H1 (cell line): ENCODE results near the gene ROS1. TPM values are rescaled to one million over a fixed set of nuclear protein-coding genes. Genes with fewer than 3 reads are reported as not detected.
A peak's percentile ranks its signal among the peaks of the same experiment; 100 is the strongest.

Experiments used
- CTCF ChIA-PET: fragments of 300-600 bp; sonication (Branson Sonifier 250); formaldehyde crosslinking; loops from one replicate; lab custom pipeline; 2021; ENCODE audit not compliant: partially characterized antibody; lab: Charles Lee
- POLR2A ChIA-PET: fragments of 300-600 bp; sonication (Branson Sonifier 250); formaldehyde crosslinking; loops from one replicate; lab custom pipeline; 2021; ENCODE audit warnings: inconsistent platforms; ENCODE audit not compliant: partially characterized antibody; lab: Charles Lee
- DNase-seq, 2 experiments: peaks; one replicate each; pipeline versions ENCODE4 v3.0.0 to v3.0.0-alpha.2; 2010 to 2022; ENCODE audit warnings: low spot score in 2 of 2, low read depth in 1 of 2, mixed read lengths in 1 of 2
- FAIRE-seq: peaks from 2 replicates; lab custom pipeline; 2011; peaks lifted over from hg19 to GRCh38; lab: Jason Lieb, UNC
- H2AFZ ChIP-seq: 2 replicates; pipeline ENCODE4 v1.8.1; 2012; ENCODE audit warnings: low read length, inconsistent platforms
- H2AK5ac ChIP-seq: 2 replicates; pipeline ENCODE4 v1.6.1; 2013; ENCODE audit warnings: low read depth, low read length
- H2BK120ac ChIP-seq: replicated peaks from 2 replicates; pipeline ENCODE3; 2013; ENCODE audit warnings: low read depth, low read length, inconsistent platforms
- H2BK12ac ChIP-seq: 2 replicates; pipeline ENCODE4 v1.6.1; 2013; ENCODE audit warnings: low read depth, low read length
- H2BK15ac ChIP-seq: 2 replicates; pipeline ENCODE4 v1.6.1; 2013; ENCODE audit warnings: low read length
- H2BK20ac ChIP-seq: 2 replicates; pipeline ENCODE4 v1.6.1; 2013; ENCODE audit warnings: low read length
- H2BK5ac ChIP-seq: 2 replicates; pipeline ENCODE4 v1.6.1; 2013; ENCODE audit warnings: low read depth, low read length
- H3K14ac ChIP-seq: 2 replicates; pipeline ENCODE4 v1.6.1; 2013; ENCODE audit warnings: inconsistent platforms; ENCODE audit not compliant: insufficient read length
- H3K18ac ChIP-seq: 2 replicates; pipeline ENCODE4 v1.6.1; 2013; ENCODE audit warnings: low read length; ENCODE audit errors: extremely low read depth
- H3K23ac ChIP-seq: 2 replicates; pipeline ENCODE4 v1.6.1; 2013; ENCODE audit warnings: inconsistent platforms; ENCODE audit not compliant: insufficient read length
- H3K23me2 ChIP-seq: 2 replicates; pipeline ENCODE4 v1.6.1; 2013; ENCODE audit warnings: low read depth, low read length
- H3K27ac ChIP-seq: 2 replicates; pipeline ENCODE4 v1.6.1; 2011; ENCODE audit warnings: low read depth, low read length, inconsistent platforms
- H3K27me3 ChIP-seq, 4 experiments: replicated peaks in 1 of 4; 1 replicate in 1 of 4; 2 replicates in 3 of 4; pipeline versions ENCODE4 v1.6.1 to v1.8.1; 2011 to 2013; ENCODE audit warnings: low read length in 3 of 4, mild to moderate bottlenecking in 3 of 4, inconsistent platforms in 2 of 4, mixed read lengths in 2 of 4, moderate library complexity in 1 of 4; ENCODE audit not compliant: control insufficient read depth in 3 of 4, insufficient read depth in 3 of 4; ENCODE audit errors: extremely low read depth in 1 of 4
- H3K36me3 ChIP-seq, 4 experiments: 2 replicates each; pipeline versions ENCODE4 v1.6.1 to v1.8.1; 2011 to 2013; ENCODE audit warnings: mild to moderate bottlenecking in 4 of 4, low read length in 3 of 4, moderate library complexity in 2 of 4, control low read depth in 1 of 4, inconsistent platforms in 1 of 4; ENCODE audit not compliant: insufficient read depth in 4 of 4, control insufficient read depth in 2 of 4
- H3K4ac ChIP-seq: replicated peaks from 2 replicates; pipeline ENCODE3; 2013; ENCODE audit warnings: low read length, low read depth, mixed read lengths, inconsistent platforms; ENCODE audit not compliant: insufficient read length
- H3K4me1 ChIP-seq, 4 experiments: replicated peaks in 1 of 4; 1 replicate in 1 of 4; 2 replicates in 3 of 4; pipeline versions ENCODE4 v1.6.1 to v1.8.1; 2011 to 2013; ENCODE audit warnings: low read length in 3 of 4, inconsistent platforms in 2 of 4, mixed read lengths in 1 of 4; ENCODE audit not compliant: insufficient read depth in 4 of 4, control insufficient read depth in 3 of 4
- H3K4me2 ChIP-seq, 2 experiments: 2 replicates each; pipeline versions ENCODE4 v1.6.1 to v1.8.1; 2011 to 2013; ENCODE audit warnings: low read depth in 2 of 2, low read length in 2 of 2, control low read depth in 1 of 2, inconsistent platforms in 1 of 2, mild to moderate bottlenecking in 1 of 2; ENCODE audit not compliant: insufficient read depth in 1 of 2
- H3K4me3 ChIP-seq, 4 experiments: fragments of 200-600, 300-600 bp in 1 of 4; sonication (generic), shearing (Covaris generic), sonication (Bioruptor Twin) in 1 of 4; 2 replicates each; pipeline versions ENCODE4 v1.5.1 to v1.8.1; 2011 to 2016; ENCODE audit warnings: low read length in 4 of 4, low read depth in 3 of 4, control low read depth in 2 of 4, inconsistent platforms in 2 of 4, mild to moderate bottlenecking in 2 of 4, mixed read lengths in 1 of 4, moderate library complexity in 1 of 4; ENCODE audit not compliant: insufficient read depth in 2 of 4; ENCODE audit errors: extremely low read depth in 1 of 4
- H3K56ac ChIP-seq: replicated peaks from 2 replicates; pipeline ENCODE3; 2013; ENCODE audit warnings: low read depth, mild to moderate bottlenecking, mixed read lengths, low read length, inconsistent platforms; ENCODE audit not compliant: insufficient read length
- H3K79me1 ChIP-seq: 2 replicates; pipeline ENCODE4 v1.6.1; 2013; ENCODE audit warnings: low read depth, low read length, control low read depth
- H3K79me2 ChIP-seq, 2 experiments: 2 replicates each; pipeline versions ENCODE4 v1.6.1 to v1.8.1; 2012 to 2013; ENCODE audit warnings: low read length in 2 of 2, mild to moderate bottlenecking in 2 of 2, inconsistent platforms in 1 of 2; ENCODE audit not compliant: insufficient read depth in 2 of 2, control insufficient read depth in 1 of 2
- H3K9ac ChIP-seq, 4 experiments: replicated peaks in 1 of 4; 1 replicate in 1 of 4; 2 replicates in 3 of 4; pipeline versions ENCODE4 v1.6.1 to v1.8.1; 2011 to 2013; ENCODE audit warnings: low read depth in 3 of 4, low read length in 3 of 4, control low read depth in 2 of 4, mild to moderate bottlenecking in 2 of 4, moderate library complexity in 2 of 4, inconsistent platforms in 1 of 4; ENCODE audit errors: extremely low read depth in 1 of 4
- H3K9me3 ChIP-seq, 2 experiments: 2 replicates each; pipeline versions ENCODE4 v1.6.1 to v1.8.1; 2012 to 2013; ENCODE audit warnings: mild to moderate bottlenecking in 2 of 2, moderate library complexity in 2 of 2, control low read depth in 1 of 2, inconsistent platforms in 1 of 2, low read depth in 1 of 2, low read length in 1 of 2, mixed read lengths in 1 of 2; ENCODE audit not compliant: insufficient read depth in 2 of 2
- H4K20me1 ChIP-seq, 2 experiments: replicated peaks in 1 of 2; 2 replicates each; pipeline versions ENCODE3 to v1.8.1; 2011 to 2013; ENCODE audit warnings: inconsistent platforms in 2 of 2, low read length in 2 of 2, mild to moderate bottlenecking in 1 of 2; ENCODE audit not compliant: insufficient read depth in 2 of 2, control insufficient read depth in 1 of 2
- H4K5ac ChIP-seq: 2 replicates; pipeline ENCODE4 v1.6.1; 2013; ENCODE audit warnings: low read length, low read depth, mixed read lengths, inconsistent platforms; ENCODE audit not compliant: insufficient read length
- H4K8ac ChIP-seq: 2 replicates; pipeline ENCODE4 v1.8.0; 2013; ENCODE audit warnings: mild to moderate bottlenecking, moderate library complexity, low read length, inconsistent platforms; ENCODE audit not compliant: insufficient read depth; ENCODE audit errors: extremely low read depth
- H4K91ac ChIP-seq: replicated peaks from 2 replicates; pipeline ENCODE3; 2013; ENCODE audit warnings: low read length, mixed read lengths, inconsistent platforms; ENCODE audit not compliant: insufficient read length
- ATF2 ChIP-seq: IDR thresholded peaks from 2 replicates; pipeline ENCODE4 v1.6.1; 2012; ENCODE audit warnings: low read length, inconsistent platforms
- CTCF ChIP-seq, 3 experiments: IDR thresholded peaks; 1 replicate in 2 of 3; 2 replicates in 1 of 3; pipeline versions ENCODE4 v1.5.1 to v1.6.1; 2011; ENCODE audit warnings: low read length in 3 of 3, mild to moderate bottlenecking in 3 of 3, inconsistent platforms in 2 of 3, low read depth in 1 of 3, moderate library complexity in 1 of 3; ENCODE audit not compliant: insufficient read depth in 1 of 3; ENCODE audit errors: control extremely low read depth in 1 of 3
- MAX ChIP-seq: IDR thresholded peaks from 2 replicates; pipeline ENCODE4 v1.6.1; 2012; ENCODE audit warnings: inconsistent platforms
- RAD21 ChIP-seq, 2 experiments: IDR thresholded peaks in 1 of 2; conservative IDR thresholded peaks in 1 of 2; 2 replicates each; pipeline ENCODE4 v1.6.1; 2011; ENCODE audit warnings: low read depth in 2 of 2, low read length in 2 of 2, improper control_type of control experiment in 1 of 2, inconsistent platforms in 1 of 2, mild to moderate bottlenecking in 1 of 2, moderate library complexity in 1 of 2
- RXRA ChIP-seq: IDR thresholded peaks from 2 replicates; pipeline ENCODE4 v1.6.1; 2011; ENCODE audit warnings: low read depth, mild to moderate bottlenecking, low read length, moderate library complexity; ENCODE audit not compliant: insufficient read depth
- WGBS, 2 experiments: shearing (Covaris generic) in 1 of 2; methylation state at CpG; one replicate each; pipeline versions ENCODE4 v1.1.6 to v1.1.7; 2013 to 2015; ENCODE audit warnings: low lambda C conversion rate in 2 of 2, mixed read lengths in 2 of 2, inconsistent platforms in 1 of 2, low coverage in 1 of 2, missing lambda C conversion rate in 1 of 2; ENCODE audit not compliant: insufficient replicate concordance in 2 of 2, insufficient coverage in 1 of 2, insufficient read length in 1 of 2; ENCODE audit errors: extremely low coverage in 1 of 2, missing lambda C conversion rate in 1 of 2; 5-methylcytosine and 5-hydroxymethylcytosine counted together
- polyA plus RNA-seq, 7 experiments: library from polyadenylated mRNA; depleted of rRNA in 3 of 7; stranded (reverse) in 5 of 7; unstranded in 2 of 7; fragments of >200 nt in 5 of 7; fragments of 200-250 nt in 2 of 7; gene quantifications; 1 replicate in 5 of 7; 2 replicates in 1 of 7; 4 replicates in 1 of 7; pipeline versions ENCODE4 v1.2.1 to v1.2.3, GENCODE V29; 2011 to 2013; ENCODE audit warnings: missing spikeins in 2 of 7, mixed read lengths in 2 of 7
- total RNA-seq: library from RNA; stranded (reverse); fragmentation: NEBNext Ultra II Directional; extraction: Animal tissue kit (Norgen Biotek cat#: 25700); gene quantifications from 2 replicates; pipeline ENCODE4 v1.2.1, GENCODE V29; 2021

ROS1 gene
- total and polyA plus RNA-seq, 2 of the 8 experiments (the other 6 are each of a cell fraction or from before 2014, with no cell fraction given): not detected

DNA sequence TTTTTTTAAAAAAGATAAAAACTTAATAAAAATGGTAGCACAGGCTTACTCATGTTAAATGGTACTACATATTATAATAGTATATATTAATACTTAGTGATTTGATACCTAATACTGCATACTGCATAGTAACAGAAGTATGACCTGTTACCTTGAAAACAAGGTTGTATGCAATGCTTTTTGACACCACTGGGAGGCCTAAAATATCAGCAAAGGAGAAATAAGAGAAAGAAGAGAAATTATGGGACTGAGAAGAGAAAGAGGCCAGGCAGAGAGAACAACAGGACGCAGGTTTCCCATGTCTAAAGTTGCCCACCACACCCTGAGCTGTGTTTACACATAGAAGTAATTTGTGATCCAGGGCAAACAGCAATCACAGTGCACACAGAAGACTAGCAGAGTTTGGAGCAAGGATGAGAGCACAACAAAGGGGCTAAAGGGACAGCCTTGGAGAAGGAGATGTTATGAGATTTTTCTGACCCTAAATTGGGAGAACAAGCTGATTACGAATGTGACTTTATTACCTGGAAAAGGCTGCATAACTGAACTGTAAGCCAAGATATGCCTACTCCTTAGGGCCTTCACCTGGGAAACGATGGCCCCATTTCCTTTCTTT is 73.2 kb downstream of the ROS1 start:
- no peak overlapping the region for H4K5ac ChIP-seq
- peak overlapping the region; percentile 100 for H2AFZ ChIP-seq
- H3K27ac ChIP-seq: no peak overlapping the region
- H4K20me1 ChIP-seq: no peaks in the 10 kb centered on the region
- H3K36me3 ChIP-seq: no peaks in the 10 kb centered on the region
- no peaks in the 10 kb centered on the region for H3K4me1 ChIP-seq
- no peaks in the 10 kb centered on the region for H3K27me3 ChIP-seq
- no peak overlapping the region for H2BK15ac ChIP-seq
- H3K23me2 ChIP-seq: no peaks in the 10 kb centered on the region
- H2AK5ac ChIP-seq: no peak overlapping the region
- H3K79me2 ChIP-seq: no peaks in the 10 kb centered on the region
- H2BK120ac ChIP-seq: no peak overlapping the region
- H3K4me2 ChIP-seq: no peak overlapping the region
- H2BK12ac ChIP-seq: no peak overlapping the region
- H3K18ac ChIP-seq: no peak overlapping the region
- FAIRE-seq (no peak), DNase-seq (no peak)
- H4K8ac ChIP-seq: no peak overlapping the region
- TF ChIP-seq CTCF (IDR thresholded peaks at IDR 0.05; ENCODE audit: control extremely low read depth in 1 of 3, insufficient read depth in 1 of 3, low read depth in 1 of 3, low read length in 3 of 3): peak in 1 of 3 experiments; percentile 40; a peak in 2 of 4 replicates
- TF ChIP-seq MAX: no peak
- TF ChIP-seq RAD21 (IDR thresholded peaks at IDR 0.05 in 1 of 2, conservative IDR thresholded peaks at IDR 0.05 in 1 of 2; ENCODE audit: low read depth in 2 of 2, low read length in 2 of 2): peak; percentile 42 to 46
- no peak for TF ChIP-seq ATF2
- TF ChIP-seq RXRA: no peak
- no peak overlapping the region for H3K4ac ChIP-seq
- ChIA-PET CTCF (interaction anchor here (0.7 to 2.8 kb wide), 16 partner anchors 9 to 568 kb away, joined by 3 to 9 read pairs (median 3); partner anchors contain the start of gene ROS1), POLR2A (no interaction called here)
- H3K9ac ChIP-seq: no peak overlapping the region
- H3K79me1 ChIP-seq: no peaks in the 10 kb centered on the region
- H3K23ac ChIP-seq: no peak overlapping the region
- no peaks in the 10 kb centered on the region for H3K9me3 ChIP-seq
- 91% methylated on average over 3 of the region's 3 CpGs; no CpG with 5 or more reads in 1 of the 2 experiments for WGBS, 2 experiments
- peak overlapping the region; percentile 37 for H3K14ac ChIP-seq
- no peak overlapping the region for H2BK5ac ChIP-seq
- H3K4me3 ChIP-seq: no peak overlapping the region
- H2BK20ac ChIP-seq: no peak overlapping the region
- H4K91ac ChIP-seq: no peak overlapping the region
- H3K56ac ChIP-seq: no peak overlapping the region
